ENCODE measurements around the gene LCK. TPM values are rescaled to one million over a fixed set of nuclear protein-coding genes. Genes with fewer than 3 reads are reported as not detected.

LCK gene
- polyA plus RNA-seq, 3 donors, result 0.15 to 2.2 (median 1.7) TPM

GRCh38 chr1:32289256-32289655 is 38.2 kb downstream of the LCK start:
- H3K4me2 ChIP-seq (replicated peaks; ENCODE audit: extremely low read depth, low read length, poor library complexity, severe bottlenecking), result no peak overlapping the region
- intact Hi-C loops (cut with micrococcal nuclease), result no loop called here
- WGBS (ENCODE audit: insufficient coverage), result 92% methylated on average over 2 of the region's 7 CpGs
- no peak overlapping the region for H2AFZ ChIP-seq (ENCODE audit: insufficient read depth, low read depth, low read length, poor library complexity, severe bottlenecking)
- peaks cover 28% of the 10 kb centered on the region for H3K79me2 ChIP-seq (ENCODE audit: insufficient read depth, low read length)
- H4K20me1 ChIP-seq (ENCODE audit: insufficient read depth, low read length), result no peaks in the 10 kb centered on the region
- no peak overlapping the region for H3K27ac Mint-ChIP-seq
- H3K27ac ChIP-seq (ENCODE audit: low read depth in 1 of 2, low read length in 2 of 2), result no peak overlapping the region
- H3K4me1 ChIP-seq (ENCODE audit: control insufficient read depth in 1 of 2, insufficient read depth in 2 of 2, low read length in 2 of 2), result peaks cover 18 to 21% of the 10 kb centered on the region in 2 donors
- H3K27me3 Mint-ChIP-seq (ENCODE audit: low read depth in 3 of 3), result peaks cover 0 to 6% (median 4%) of the 10 kb centered on the region in 3 donors
- H3K4me1 Mint-ChIP-seq, result peaks cover 25% of the 10 kb centered on the region
- H3K9me3 ChIP-seq (replicated peaks in 1 of 2; ENCODE audit: control insufficient read depth in 1 of 2, insufficient read depth in 1 of 2, low read length in 2 of 2), result no peaks in the 10 kb centered on the region
- H3K36me3 ChIP-seq (replicated peaks in 1 of 2; ENCODE audit: control insufficient read depth in 1 of 2, insufficient read depth in 2 of 2, low read length in 2 of 2), result no peaks in the 10 kb centered on the region
- no peaks in the 10 kb centered on the region for H3K27me3 ChIP-seq (ENCODE audit: control insufficient read depth in 2 of 2, insufficient read depth in 2 of 2, low read length in 2 of 2)
- H3K36me3 Mint-ChIP-seq, result peaks cover 0 to 4% of the 10 kb centered on the region in 2 donors
- TF ChIP-seq CTCF (IDR thresholded peaks at IDR 0.05), result no peak
- H3K4me3 Mint-ChIP-seq, result no peak overlapping the region
- no peak overlapping the region for H3K4me3 ChIP-seq (replicated peaks in 1 of 3; ENCODE audit: low read depth in 2 of 3, low read length in 3 of 3)
- no peak overlapping the region for H3K9ac ChIP-seq (ENCODE audit: insufficient read depth, low read length, poor library complexity, severe bottlenecking)
- DNase-seq, result no peak
- H3K9me3 Mint-ChIP-seq, result peaks cover 0 to 5% (median 2%) of the 10 kb centered on the region in 7 donors

DNA sequence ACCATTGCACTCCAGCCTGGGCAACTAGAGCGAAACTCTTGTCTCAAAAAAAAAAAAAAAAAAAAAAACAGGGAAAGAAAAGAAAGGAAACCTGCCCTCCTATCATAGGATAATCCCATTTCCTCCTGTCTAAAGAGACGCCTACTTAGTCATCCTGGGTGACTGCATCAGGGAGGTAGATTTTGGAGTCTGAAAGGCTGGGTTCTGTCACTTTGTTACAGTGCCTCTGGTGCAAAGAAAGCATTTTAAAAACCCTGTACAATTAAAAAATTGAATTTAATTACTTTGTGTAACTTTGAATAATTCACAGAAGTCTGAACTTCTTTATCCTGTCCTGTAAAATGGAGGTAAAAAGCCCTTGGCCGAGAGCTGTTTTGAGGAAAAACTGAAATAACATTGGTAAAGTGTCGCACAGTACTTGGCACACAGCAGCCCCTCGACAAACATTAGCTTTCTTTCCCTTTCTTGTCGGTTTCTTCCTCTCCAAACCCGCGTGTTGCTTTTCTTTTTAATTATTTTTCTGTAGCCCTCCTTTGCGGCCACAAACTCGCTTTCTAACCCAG is 40.2 kb downstream of the LCK start:
- Mint-ChIP-seq H3K9me3 (peaks cover 0 to 5% (median 2%) of the 10 kb centered on the region in 7 donors), H3K27me3 (ENCODE audit: low read depth in 3 of 3) (peaks cover 0 to 5% (median 4%) of the 10 kb centered on the region in 3 donors), H3K4me3 (peak overlapping the region; percentile 97 to 100), H3K27ac (peak overlapping the region; percentile 89 to 96 (median 93)), H3K36me3 (peaks cover 7 to 15% of the 10 kb centered on the region in 2 donors), H3K4me1 (peaks cover 34% of the 10 kb centered on the region)
- TF ChIP-seq CTCF (IDR thresholded peaks at IDR 0.05), result no peak
- Histone ChIP-seq H3K4me3 (replicated peaks in 1 of 3; ENCODE audit: low read depth in 2 of 3, low read length in 3 of 3) (peak overlapping the region; percentile 58 to 96 (median 91)), H3K79me2 (ENCODE audit: insufficient read depth, low read length) (peaks cover 47% of the 10 kb centered on the region), H2AFZ (ENCODE audit: insufficient read depth, low read depth, low read length, poor library complexity, severe bottlenecking) (peak overlapping the region; percentile 98), H3K9me3 (replicated peaks in 1 of 2; ENCODE audit: control insufficient read depth in 1 of 2, insufficient read depth in 1 of 2, low read length in 2 of 2) (no peaks in the 10 kb centered on the region), H4K20me1 (ENCODE audit: insufficient read depth, low read length) (peaks cover 15% of the 10 kb centered on the region), H3K4me2 (replicated peaks; ENCODE audit: extremely low read depth, low read length, poor library complexity, severe bottlenecking) (peak overlapping the region; percentile 99), H3K27ac (ENCODE audit: low read depth in 1 of 2, low read length in 2 of 2) (peak overlapping the region; percentile 39 to 88), H3K27me3 (ENCODE audit: control insufficient read depth in 2 of 2, insufficient read depth in 2 of 2, low read length in 2 of 2) (no peaks in the 10 kb centered on the region), H3K9ac (ENCODE audit: insufficient read depth, low read length, poor library complexity, severe bottlenecking) (peak overlapping the region; percentile 90), H3K4me1 (ENCODE audit: control insufficient read depth in 1 of 2, insufficient read depth in 2 of 2, low read length in 2 of 2) (peaks cover 18 to 21% of the 10 kb centered on the region in 2 donors), H3K36me3 (replicated peaks in 1 of 2; ENCODE audit: control insufficient read depth in 1 of 2, insufficient read depth in 2 of 2, low read length in 2 of 2) (peaks cover 0 to 3% of the 10 kb centered on the region in 2 donors)
- peak in 2 of 3 donors; percentile 2 to 14 for DNase-seq
- 34% methylated on average over 8 of the region's 10 CpGs for WGBS (ENCODE audit: insufficient coverage)
- intact Hi-C loops (cut with micrococcal nuclease), result loop anchor here in 1 of 2 donors (10.0 kb wide), 1 partner anchor 106 kb away; no protein-coding TSS in a partner anchor
